ENCODE results near the gene CREB5. TPM values are rescaled to one million over a fixed set of nuclear protein-coding genes. Genes with fewer than 3 reads are reported as not detected.

Gene CREB5
- total RNA-seq, 3 donors from 2014 or later, result 17.3 to 19.7 (median 18.0) TPM

- TF ChIP-seq POLR2AphosphoS5 (IDR thresholded peaks at IDR 0.05) (no peak), POLR2A (IDR thresholded peaks at IDR 0.05) (no peak), CTCF (IDR thresholded peaks at IDR 0.05) (peak; percentile 51 to 61 (median 53))
Observed at GRCh38 chr7:28536259-28536658, 123.9 kb downstream of the CREB5 start.

GRCh38 chr7:28539289-28539981, 127.1 kb downstream of the CREB5 start:
- H3K27me3 ChIP-seq, result no peaks in the 10 kb centered on the region
- no peaks in the 10 kb centered on the region for H3K4me1 ChIP-seq
- no peak overlapping the region for H3K27ac ChIP-seq
- no peak for DNase-seq (ENCODE audit: low spot score in 2 of 2)
- intact Hi-C loops (cut with DNase I; ENCODE audit: low total_unique reads), result no loop called here
- TF ChIP-seq POLR2A (IDR thresholded peaks at IDR 0.05) (no peak), POLR2AphosphoS5 (IDR thresholded peaks at IDR 0.05) (no peak), CTCF (IDR thresholded peaks at IDR 0.05) (no peak)
- H3K36me3 ChIP-seq, result no peaks in the 10 kb centered on the region
- no peaks in the 10 kb centered on the region for H3K9me3 ChIP-seq
- no peak overlapping the region for H3K4me3 ChIP-seq

More at GRCh38 chr7:28536259-28536658, 123.9 kb downstream of the CREB5 start:
- Histone ChIP-seq H3K9me3 (no peaks in the 10 kb centered on the region), H3K27me3 (no peaks in the 10 kb centered on the region), H3K27ac (no peak overlapping the region), H3K4me3 (no peak overlapping the region), H3K4me1 (no peaks in the 10 kb centered on the region), H3K36me3 (no peaks in the 10 kb centered on the region)
- peak in 1 of 2 donors; percentile 61 for DNase-seq (ENCODE audit: low spot score in 2 of 2)
- intact Hi-C loops (cut with DNase I; ENCODE audit: low total_unique reads), result no loop called here

- Histone ChIP-seq H3K4me1 (no peaks in the 10 kb centered on the region), H3K27ac (no peak overlapping the region), H3K36me3 (no peaks in the 10 kb centered on the region), H3K27me3 (no peaks in the 10 kb centered on the region), H3K4me3 (no peak overlapping the region), H3K9me3 (no peaks in the 10 kb centered on the region)
- DNase-seq (ENCODE audit: low spot score in 2 of 2), result no peak
- intact Hi-C loops (cut with DNase I; ENCODE audit: low total_unique reads), result no loop called here
- TF ChIP-seq CTCF (IDR thresholded peaks at IDR 0.05) (no peak), POLR2A (IDR thresholded peaks at IDR 0.05) (no peak), POLR2AphosphoS5 (IDR thresholded peaks at IDR 0.05) (no peak)
Observed at GRCh38 chr7:28542410-28542809, 130.1 kb downstream of the CREB5 start.

- no peak overlapping the region for H3K27ac ChIP-seq
- H3K27me3 ChIP-seq, result no peaks in the 10 kb centered on the region
- DNase-seq (ENCODE audit: low spot score in 2 of 2), result no peak
- H3K9me3 ChIP-seq, result no peaks in the 10 kb centered on the region
- intact Hi-C loops (cut with DNase I; ENCODE audit: low total_unique reads), result no loop called here
- no peak for TF ChIP-seq POLR2AphosphoS5 (IDR thresholded peaks at IDR 0.05)
- TF ChIP-seq POLR2A (IDR thresholded peaks at IDR 0.05), result no peak
- no peak overlapping the region for H3K4me3 ChIP-seq
- no peaks in the 10 kb centered on the region for H3K36me3 ChIP-seq
- H3K4me1 ChIP-seq, result no peaks in the 10 kb centered on the region
Observed at GRCh38 chr7:28544453-28545117, 132.3 kb downstream of the CREB5 start.

GRCh38 chr7:28546067-28546466, 133.7 kb downstream of the CREB5 start:
- H3K9me3 ChIP-seq, result no peaks in the 10 kb centered on the region
- TF ChIP-seq POLR2A (IDR thresholded peaks at IDR 0.05) (no peak), CTCF (IDR thresholded peaks at IDR 0.05) (no peak), POLR2AphosphoS5 (IDR thresholded peaks at IDR 0.05) (no peak)
- no peak overlapping the region for H3K27ac ChIP-seq
- no peaks in the 10 kb centered on the region for H3K27me3 ChIP-seq
- no peaks in the 10 kb centered on the region for H3K36me3 ChIP-seq
- H3K4me3 ChIP-seq, result no peak overlapping the region
- H3K4me1 ChIP-seq, result no peaks in the 10 kb centered on the region
- intact Hi-C loops (cut with DNase I; ENCODE audit: low total_unique reads), result no loop called here
- DNase-seq (ENCODE audit: low spot score in 2 of 2), result no peak

Data from breast epithelium (tissue), 4 donors.